Measurements from ENCODE around the gene LSM4. TPM values are rescaled to one million over a fixed set of nuclear protein-coding genes. Genes with fewer than 3 reads are reported as not detected.
A peak's percentile ranks its signal among the peaks of the same experiment; 100 is the strongest.
"Not testable (repeated sequence)": the region's sequence is repeated elsewhere in the genome, so short reads cannot be mapped to it uniquely, and the experiment has no call there.

Gene LSM4
- total RNA-seq, 4 donors from 2014 or later: 70.4 to 167 (median 156) TPM

DNA sequence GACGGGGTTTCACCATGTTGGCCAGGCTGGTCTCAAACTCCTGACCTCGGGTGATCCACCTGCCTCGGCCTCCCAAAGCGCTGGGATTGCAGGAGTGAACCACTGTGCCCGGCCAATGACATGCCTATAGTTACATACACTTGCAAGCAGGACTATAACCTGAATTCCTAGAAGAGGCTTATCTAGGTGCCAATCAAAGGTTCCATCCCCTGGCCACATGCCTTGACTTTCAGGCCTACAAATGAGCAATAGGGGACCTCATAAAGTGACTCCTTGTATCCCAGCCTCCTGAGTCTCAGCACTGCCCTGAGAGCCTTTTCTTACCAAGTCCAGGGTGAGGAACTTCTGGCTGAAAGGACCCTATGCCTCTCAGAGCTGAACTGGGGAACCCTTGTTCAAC lies 3.9 kb upstream of the LSM4 start:
- Histone ChIP-seq H3K27me3 (no peaks in the 10 kb centered on the region), H3K27ac (no peak overlapping the region), H3K9me3 (no peaks in the 10 kb centered on the region), H3K4me1 (peaks cover 0 to 38% (median 19%) of the 10 kb centered on the region in 4 donors), H3K36me3 (no peaks in the 10 kb centered on the region), H3K4me3 (no peak overlapping the region)
- DNase-seq (ENCODE audit: low spot score in 2 of 2): no peak
- WGBS, 2 donors: 91 to 98% methylated on average over 5 of the region's 5 CpGs
- TF ChIP-seq, protein P1, sequence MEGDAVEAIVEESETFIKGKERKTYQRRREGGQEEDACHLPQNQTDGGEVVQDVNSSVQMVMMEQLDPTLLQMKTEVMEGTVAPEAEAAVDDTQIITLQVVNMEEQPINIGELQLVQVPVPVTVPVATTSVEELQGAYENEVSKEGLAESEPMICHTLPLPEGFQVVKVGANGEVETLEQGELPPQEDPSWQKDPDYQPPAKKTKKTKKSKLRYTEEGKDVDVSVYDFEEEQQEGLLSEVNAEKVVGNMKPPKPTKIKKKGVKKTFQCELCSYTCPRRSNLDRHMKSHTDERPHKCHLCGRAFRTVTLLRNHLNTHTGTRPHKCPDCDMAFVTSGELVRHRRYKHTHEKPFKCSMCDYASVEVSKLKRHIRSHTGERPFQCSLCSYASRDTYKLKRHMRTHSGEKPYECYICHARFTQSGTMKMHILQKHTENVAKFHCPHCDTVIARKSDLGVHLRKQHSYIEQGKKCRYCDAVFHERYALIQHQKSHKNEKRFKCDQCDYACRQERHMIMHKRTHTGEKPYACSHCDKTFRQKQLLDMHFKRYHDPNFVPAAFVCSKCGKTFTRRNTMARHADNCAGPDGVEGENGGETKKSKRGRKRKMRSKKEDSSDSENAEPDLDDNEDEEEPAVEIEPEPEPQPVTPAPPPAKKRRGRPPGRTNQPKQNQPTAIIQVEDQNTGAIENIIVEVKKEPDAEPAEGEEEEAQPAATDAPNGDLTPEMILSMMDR (IDR thresholded peaks at IDR 0.05): no peak
- no peak for TF ChIP-seq EP300 (IDR thresholded peaks at IDR 0.05)
- no peak for TF ChIP-seq POLR2A (IDR thresholded peaks at IDR 0.05)

GRCh38 chr19:18324373-18324731 lies 1.5 kb upstream of the LSM4 start:
- 52 to 57% methylated on average over 6 of the region's 6 CpGs for WGBS, 2 donors
- peaks cover 0 to 58% (median 25%) of the 10 kb centered on the region in 4 donors for H3K4me1 ChIP-seq
- not testable (repeated sequence) for H3K36me3 ChIP-seq; H3K27me3 ChIP-seq; H3K4me3 ChIP-seq; DNase-seq (ENCODE audit: low spot score in 2 of 2); H3K9me3 ChIP-seq
- H3K27ac ChIP-seq: peak overlapping the region in 3 of 4 donors; percentile 87 to 94 (median 89)

DNA sequence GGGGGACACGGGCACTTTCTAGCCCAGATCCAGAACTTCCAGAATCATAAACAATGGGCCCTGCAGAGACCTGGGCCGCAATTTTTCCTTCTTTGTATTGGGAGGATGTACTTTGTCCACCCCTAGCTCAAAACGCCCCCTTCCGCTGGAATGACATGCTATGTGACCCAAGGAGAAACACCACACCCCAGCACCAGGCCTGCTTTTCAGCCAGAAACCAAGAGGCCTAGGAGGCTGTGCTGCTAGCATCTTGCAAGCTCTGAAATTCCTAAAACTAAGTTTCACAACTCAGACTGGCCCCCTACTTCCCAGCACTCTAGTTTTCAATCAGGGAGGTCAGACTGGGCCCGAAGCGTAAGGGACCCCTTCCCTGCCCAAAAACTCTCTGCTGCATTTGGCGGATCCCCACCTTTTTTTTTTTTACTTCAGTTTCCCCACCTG lies 538 bp downstream of the LSM4 start:
- Histone ChIP-seq H3K27me3 (no peaks in the 10 kb centered on the region), H3K4me3 (peak overlapping the region; percentile 53 to 90 (median 72)), H3K4me1 (peaks cover 0 to 65% (median 28%) of the 10 kb centered on the region in 4 donors), H3K9me3 (no peaks in the 10 kb centered on the region), H3K36me3 (no peaks in the 10 kb centered on the region), H3K27ac (peak overlapping the region; percentile 84 to 92 (median 88))
- no peak for DNase-seq (ENCODE audit: low spot score in 2 of 2)
- 1 to 2% methylated on average over 7 of the region's 7 CpGs for WGBS, 2 donors
- TF ChIP-seq, protein P1 (IDR thresholded peaks at IDR 0.05): no peak
- TF ChIP-seq EP300 (IDR thresholded peaks at IDR 0.05) (no peak), POLR2A (IDR thresholded peaks at IDR 0.05) (no peak)

DNA sequence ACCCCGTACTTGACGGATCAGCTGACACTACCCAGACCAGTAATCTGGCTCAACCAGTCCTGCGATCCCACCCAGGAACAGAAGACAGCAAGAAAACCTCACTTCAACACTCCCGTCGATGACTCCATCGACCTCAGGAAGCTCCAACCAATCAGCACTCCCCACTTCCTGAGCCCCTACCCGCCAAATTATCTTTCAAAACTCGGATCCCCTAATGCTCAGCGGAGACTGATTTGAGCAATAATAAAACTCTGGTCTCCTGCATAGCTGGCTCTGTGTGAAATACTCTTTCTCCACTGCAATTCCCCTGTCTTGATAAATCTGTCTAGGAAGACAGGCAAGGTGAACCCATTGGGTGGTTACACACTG lies 1.2 kb downstream of the LSM4 start:
- WGBS, 2 donors: 20 to 22% methylated on average over 9 of the region's 9 CpGs
- H3K4me3 ChIP-seq: peak overlapping the region in 2 of 4 donors; percentile 74 to 90
- peak overlapping the region in 3 of 4 donors; percentile 87 to 92 (median 89) for H3K27ac ChIP-seq
- no peak for DNase-seq (ENCODE audit: low spot score in 2 of 2)
- no peaks in the 10 kb centered on the region for H3K36me3 ChIP-seq
- no peaks in the 10 kb centered on the region for H3K27me3 ChIP-seq
- no peak for TF ChIP-seq EP300 (IDR thresholded peaks at IDR 0.05)
- TF ChIP-seq, protein P1 (IDR thresholded peaks at IDR 0.05): no peak
- no peak for TF ChIP-seq POLR2A (IDR thresholded peaks at IDR 0.05)
- peaks cover 0 to 65% (median 28%) of the 10 kb centered on the region in 4 donors for H3K4me1 ChIP-seq
- H3K9me3 ChIP-seq: no peaks in the 10 kb centered on the region

GRCh38 chr19:18320865-18321733 lies 1.8 kb downstream of the LSM4 start:
- TF ChIP-seq EP300 (IDR thresholded peaks at IDR 0.05) (no peak), POLR2A (IDR thresholded peaks at IDR 0.05) (no peak)
- TF ChIP-seq, protein P1 (IDR thresholded peaks at IDR 0.05): no peak
- DNase-seq (ENCODE audit: low spot score in 2 of 2): no peak
- Histone ChIP-seq H3K4me3 (no peak overlapping the region), H3K9me3 (no peaks in the 10 kb centered on the region), H3K36me3 (no peaks in the 10 kb centered on the region), H3K27me3 (no peaks in the 10 kb centered on the region), H3K4me1 (peaks cover 0 to 65% (median 28%) of the 10 kb centered on the region in 4 donors), H3K27ac (peak overlapping the region in 3 of 4 donors; percentile 87 to 92 (median 89))
- 67 to 69% methylated on average over 14 of the region's 14 CpGs for WGBS, 2 donors
